SU-DHL-6 (cell line): ENCODE results near the gene DLG2.

Experiments
- H2AFZ ChIP-seq: fragments of 200-600 bp; sonication (generic); 2 replicates; pipeline ENCODE4 v1.6.1; 2014; ENCODE audit warnings: low read depth, mild to moderate bottlenecking, moderate library complexity, mixed read lengths, antibody characterized with exemption, low read length; ENCODE audit not compliant: severe bottlenecking
- H3F3A ChIP-seq: fragments of 200-600 bp; shearing (Covaris generic); 2 replicates; pipeline ENCODE4 v1.6.0; 2016; ENCODE audit warnings: antibody characterized with exemption, mild to moderate bottlenecking; ENCODE audit not compliant: insufficient read depth
- H3K27ac ChIP-seq: fragments of 200-600 bp; sonication (generic); 2 replicates; pipeline ENCODE4 v1.5.1; 2016; ENCODE audit warnings: low read depth, mild to moderate bottlenecking, low read length, moderate library complexity, mixed read lengths
- H3K27me3 ChIP-seq: fragments of 200-600 bp; sonication (generic), shearing (Covaris generic); 2 replicates; pipeline ENCODE4 v1.6.0; 2014; ENCODE audit warnings: mild to moderate bottlenecking, low read length
- H3K36me3 ChIP-seq: fragments of 200-600 bp; sonication (generic); 2 replicates; pipeline ENCODE4 v1.6.1; 2014; ENCODE audit warnings: mild to moderate bottlenecking, low read length, mixed read lengths
- H3K4me2 ChIP-seq: fragments of 300-600, 200-600 bp; shearing (Covaris generic), sonication (generic); 2 replicates; pipeline ENCODE4 v1.6.0; 2014; ENCODE audit warnings: low read length, low read depth, mild to moderate bottlenecking; ENCODE audit not compliant: poor library complexity, severe bottlenecking
- H3K4me3 ChIP-seq: fragments of 200-600 bp; sonication (generic); 2 replicates; pipeline ENCODE4 v1.5.1; 2014; ENCODE audit warnings: antibody characterized with exemption, low read length, mild to moderate bottlenecking, mixed read lengths; ENCODE audit not compliant: insufficient read depth, poor library complexity, severe bottlenecking
- H3K79me2 ChIP-seq: fragments of 200-600 bp; sonication (generic); 2 replicates; pipeline ENCODE4 v1.6.1; 2014; ENCODE audit warnings: mild to moderate bottlenecking, low read length, moderate library complexity; ENCODE audit not compliant: insufficient read depth
- H3K9ac ChIP-seq: fragments of 200-600 bp; sonication (generic); 2 replicates; pipeline ENCODE4 v1.7.0; 2014; ENCODE audit warnings: mild to moderate bottlenecking, low read length
- H3K9me2 ChIP-seq: fragments of 200-600 bp; sonication (generic); replicated peaks from 2 replicates; pipeline ENCODE4 v1.6.1; 2014; ENCODE audit warnings: low read length; ENCODE audit not compliant: insufficient read depth
- H3K9me3 ChIP-seq: fragments of 200-600 bp; sonication (generic); 2 replicates; pipeline ENCODE4 v1.6.1; 2014; ENCODE audit warnings: low read length, mixed read lengths; ENCODE audit not compliant: insufficient read depth
- H4K20me1 ChIP-seq: fragments of 200-600 bp; sonication (generic); 2 replicates; pipeline ENCODE4 v1.6.1; 2014; ENCODE audit warnings: low read depth, mild to moderate bottlenecking, antibody characterized with exemption, low read length, moderate library complexity, mixed read lengths
- EZH2phosphoT487 ChIP-seq: fragments of 200-600 bp; sonication (generic), shearing (Covaris generic); conservative IDR thresholded peaks from 2 replicates; pipeline ENCODE4 v1.6.1; 2018; ENCODE audit warnings: mild to moderate bottlenecking, antibody characterized with exemption, low read length, moderate library complexity, mixed read lengths
- TF ChIP-seq, protein P1 (sequence below): fragments of 200-600 bp; sonication (generic); IDR thresholded peaks from one replicate; pipeline ENCODE4 v1.5.1; 2017; ENCODE audit warnings: antibody characterized with exemption, mild to moderate bottlenecking, low read length, moderate library complexity; ENCODE audit not compliant: insufficient read depth, poor library complexity, severe bottlenecking

Gene DLG2

DNA sequence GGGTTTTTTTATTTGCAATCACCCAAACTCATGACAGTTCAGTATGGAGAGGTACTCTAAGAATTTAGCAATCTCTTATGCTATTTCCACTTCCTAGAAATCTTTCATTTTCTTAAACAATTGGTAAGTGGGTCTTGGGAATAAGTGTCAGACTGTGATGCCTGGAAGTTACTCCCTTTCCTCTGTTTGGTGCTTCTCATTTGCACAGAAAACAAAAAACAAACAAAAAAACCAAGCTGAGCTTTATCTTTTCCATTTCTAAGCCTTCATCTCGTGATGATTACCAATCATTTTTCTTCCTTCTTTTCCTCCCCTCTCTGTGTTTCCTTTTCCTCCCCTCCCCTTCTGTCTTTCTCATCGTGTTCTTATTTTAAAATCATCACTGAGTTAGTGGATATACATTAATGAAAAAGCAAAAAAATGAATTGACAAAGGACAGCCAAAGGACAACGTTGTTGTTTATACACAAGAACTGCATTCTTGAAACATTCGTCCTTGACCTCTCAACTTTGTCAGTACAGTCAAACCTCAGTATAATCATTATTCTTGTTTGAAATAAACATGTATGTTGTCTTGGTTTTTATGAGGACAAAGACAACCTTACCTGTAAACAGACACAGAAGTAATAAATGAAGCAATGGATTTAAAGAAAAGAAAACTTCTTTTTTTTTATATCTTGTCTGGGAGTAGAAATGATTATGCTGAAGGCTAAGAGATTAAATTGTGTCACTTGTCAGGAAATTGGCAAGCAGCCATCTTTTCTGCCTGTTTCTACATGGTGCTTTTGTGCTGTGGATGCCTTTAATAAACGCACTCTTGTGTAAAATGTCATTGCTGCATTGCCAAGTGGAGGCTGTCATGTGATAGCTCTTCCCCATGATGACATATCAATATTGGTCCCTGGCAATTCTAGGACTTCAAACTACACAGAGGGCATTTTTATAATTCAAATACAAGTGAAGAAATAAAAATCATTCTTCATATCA lies 1537.8 kb downstream of the DLG2 start:
- Histone ChIP-seq H3F3A (no peaks in the 10 kb centered on the region), H4K20me1 (no peaks in the 10 kb centered on the region), H3K4me3 (no peak overlapping the region), H3K9me2 (no peaks in the 10 kb centered on the region), H3K9me3 (no peaks in the 10 kb centered on the region), H3K27ac (no peak overlapping the region), H2AFZ (no peak overlapping the region), H3K9ac (no peak overlapping the region), H3K4me2 (no peak overlapping the region), H3K79me2 (no peaks in the 10 kb centered on the region), H3K36me3 (no peaks in the 10 kb centered on the region), H3K27me3 (no peaks in the 10 kb centered on the region)
- no peak for TF ChIP-seq EZH2phosphoT487
- TF ChIP-seq, protein P1, sequence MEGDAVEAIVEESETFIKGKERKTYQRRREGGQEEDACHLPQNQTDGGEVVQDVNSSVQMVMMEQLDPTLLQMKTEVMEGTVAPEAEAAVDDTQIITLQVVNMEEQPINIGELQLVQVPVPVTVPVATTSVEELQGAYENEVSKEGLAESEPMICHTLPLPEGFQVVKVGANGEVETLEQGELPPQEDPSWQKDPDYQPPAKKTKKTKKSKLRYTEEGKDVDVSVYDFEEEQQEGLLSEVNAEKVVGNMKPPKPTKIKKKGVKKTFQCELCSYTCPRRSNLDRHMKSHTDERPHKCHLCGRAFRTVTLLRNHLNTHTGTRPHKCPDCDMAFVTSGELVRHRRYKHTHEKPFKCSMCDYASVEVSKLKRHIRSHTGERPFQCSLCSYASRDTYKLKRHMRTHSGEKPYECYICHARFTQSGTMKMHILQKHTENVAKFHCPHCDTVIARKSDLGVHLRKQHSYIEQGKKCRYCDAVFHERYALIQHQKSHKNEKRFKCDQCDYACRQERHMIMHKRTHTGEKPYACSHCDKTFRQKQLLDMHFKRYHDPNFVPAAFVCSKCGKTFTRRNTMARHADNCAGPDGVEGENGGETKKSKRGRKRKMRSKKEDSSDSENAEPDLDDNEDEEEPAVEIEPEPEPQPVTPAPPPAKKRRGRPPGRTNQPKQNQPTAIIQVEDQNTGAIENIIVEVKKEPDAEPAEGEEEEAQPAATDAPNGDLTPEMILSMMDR = no peak

DNA sequence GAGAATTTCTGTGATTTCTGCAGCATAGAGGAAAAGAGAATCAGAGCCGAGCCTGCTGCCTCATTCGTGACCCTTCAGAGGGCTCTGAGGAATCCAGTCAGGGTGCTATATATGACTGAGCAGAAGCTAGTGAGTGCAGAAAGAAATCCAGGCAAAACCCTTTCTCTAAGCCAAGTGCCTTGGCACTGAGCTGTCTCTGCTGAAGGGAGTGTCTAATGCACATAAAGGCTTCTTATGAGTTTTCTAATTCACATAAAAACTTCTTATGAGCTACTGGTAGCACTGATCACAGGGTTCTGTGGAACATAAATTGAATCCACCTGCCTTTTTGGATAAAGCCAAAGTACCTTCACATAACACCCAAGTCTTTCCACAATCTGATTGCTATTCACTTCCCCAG lies 1555.3 kb downstream of the DLG2 start:
- Histone ChIP-seq H3K9ac (no peak overlapping the region), H3K4me3 (no peak overlapping the region), H3K9me2 (no peaks in the 10 kb centered on the region), H3K27ac (no peak overlapping the region), H3K9me3 (no peaks in the 10 kb centered on the region), H2AFZ (no peak overlapping the region), H4K20me1 (no peaks in the 10 kb centered on the region), H3F3A (no peaks in the 10 kb centered on the region), H3K4me2 (no peak overlapping the region), H3K79me2 (no peaks in the 10 kb centered on the region), H3K36me3 (no peaks in the 10 kb centered on the region), H3K27me3 (no peaks in the 10 kb centered on the region)
- TF ChIP-seq EZH2phosphoT487 = no peak
- TF ChIP-seq, protein P1 = no peak

DNA sequence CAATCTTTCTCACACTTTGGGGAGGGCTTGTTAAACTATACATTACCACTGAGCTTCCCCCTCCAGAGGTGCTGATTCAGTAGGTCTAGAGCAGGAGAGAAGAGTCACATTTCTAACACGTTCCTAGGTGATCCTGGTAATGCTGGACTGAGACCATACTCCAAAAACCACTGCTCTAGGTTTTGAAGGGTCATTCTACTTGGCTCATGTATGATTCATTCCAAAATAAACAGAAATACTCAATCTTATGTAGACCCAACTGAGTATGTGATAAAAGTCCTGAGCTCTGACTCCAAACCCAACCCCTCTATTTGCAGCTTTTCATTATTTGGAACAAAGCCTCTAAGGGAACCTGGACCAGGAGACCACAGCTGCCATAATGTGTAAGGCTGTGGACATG lies 1558.1 kb downstream of the DLG2 start:
- no peak overlapping the region for H3K9ac ChIP-seq
- no peak overlapping the region for H3K27ac ChIP-seq
- no peaks in the 10 kb centered on the region for H3K9me2 ChIP-seq
- H3K79me2 ChIP-seq = no peaks in the 10 kb centered on the region
- H2AFZ ChIP-seq = no peak overlapping the region
- H3K36me3 ChIP-seq = no peaks in the 10 kb centered on the region
- H3K9me3 ChIP-seq = no peaks in the 10 kb centered on the region
- H4K20me1 ChIP-seq = no peaks in the 10 kb centered on the region
- no peaks in the 10 kb centered on the region for H3K27me3 ChIP-seq
- no peak overlapping the region for H3K4me2 ChIP-seq
- no peaks in the 10 kb centered on the region for H3F3A ChIP-seq
- TF ChIP-seq, protein P1 = no peak
- no peak for TF ChIP-seq EZH2phosphoT487
- H3K4me3 ChIP-seq = no peak overlapping the region
